Keratinocyte (primary cell): ENCODE data around the gene NCKAP5.

ENCODE experiments used
- CTCF ChIP-seq, 3 experiments: IDR thresholded peaks in 1 of 3; conservative IDR thresholded peaks in 1 of 3; optimal IDR thresholded peaks in 1 of 3; 2 replicates in 2 of 3; 3 replicates in 1 of 3; pipeline versions ENCODE3 to v1.5.1; 2011; ENCODE audit warnings: low read length in 3 of 3, mild to moderate bottlenecking in 3 of 3, moderate library complexity in 2 of 3, control low read depth in 1 of 3, inconsistent platforms in 1 of 3; ENCODE audit not compliant: insufficient read depth in 2 of 3; ENCODE audit errors: extremely low read depth in 1 of 3
- EZH2 ChIP-seq: IDR thresholded peaks from one replicate; pipeline ENCODE4 v1.6.1; 2012; ENCODE audit warnings: inconsistent platforms, mild to moderate bottlenecking, low read length, moderate library complexity

- no peak for TF ChIP-seq EZH2
- no peak for TF ChIP-seq CTCF (optimal IDR thresholded peaks at IDR 0.05 in 1 of 3, IDR thresholded peaks at IDR 0.05 in 1 of 3, conservative IDR thresholded peaks at IDR 0.05 in 1 of 3; ENCODE audit: extremely low read depth in 1 of 3, insufficient read depth in 2 of 3, low read length in 3 of 3)
Measured at GRCh38 chr2:132953771-132954170, 614.5 kb downstream of the NCKAP5 start.
